ENCODE data around the gene CDC42BPG. TPM values are rescaled to one million over a fixed set of nuclear protein-coding genes. Genes with fewer than 3 reads are reported as not detected.

The CDC42BPG gene
- total and polyA plus RNA-seq, 2 of the 8 experiments (the other 6 are each of a cell fraction or from before 2014, with no cell fraction given) = 3.7 to 10.6 TPM

DNA sequence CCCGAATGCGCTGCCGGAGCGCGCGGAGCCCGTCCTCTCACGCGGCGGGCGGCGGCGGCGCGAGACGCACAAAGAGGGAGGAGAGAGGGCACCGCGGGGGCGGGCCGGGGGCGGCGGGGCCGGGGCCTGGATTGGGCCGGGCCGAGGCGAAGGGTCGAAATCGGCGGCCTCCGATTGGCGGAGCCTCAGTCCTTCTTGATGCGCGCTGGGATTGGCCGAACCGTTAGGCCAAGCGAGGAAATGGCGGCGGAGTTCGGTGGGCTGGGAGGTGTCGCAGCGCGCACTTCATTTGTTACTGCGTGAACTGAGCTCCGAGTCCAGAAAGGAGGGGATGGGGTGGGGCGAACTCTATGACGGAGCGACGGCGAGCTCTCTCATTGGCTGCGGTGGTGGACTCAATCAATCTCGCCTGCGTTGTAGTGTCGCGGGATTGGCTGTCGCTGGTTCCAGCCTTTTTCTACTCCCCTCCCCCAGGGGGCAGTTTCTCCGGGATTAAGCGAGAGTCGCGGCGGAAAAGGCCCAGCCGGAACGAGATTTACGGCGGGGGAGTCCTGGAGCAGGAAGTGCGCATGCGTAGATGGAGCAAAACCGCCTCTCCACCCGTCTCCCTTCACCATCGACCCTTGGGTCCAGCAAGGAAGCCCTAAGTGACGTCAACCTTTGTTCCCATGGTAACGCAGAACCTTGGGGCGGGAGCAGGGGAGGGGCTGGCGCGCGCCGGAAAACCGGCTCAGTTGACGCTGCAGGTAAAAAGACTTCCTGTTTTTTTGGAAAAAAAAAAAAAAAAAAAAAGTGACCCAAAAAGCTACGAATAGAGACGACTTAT, 65.8 kb downstream of the CDC42BPG start, which contains the start of gene SF1 (continued):
- TF ChIP-seq, protein P1, sequence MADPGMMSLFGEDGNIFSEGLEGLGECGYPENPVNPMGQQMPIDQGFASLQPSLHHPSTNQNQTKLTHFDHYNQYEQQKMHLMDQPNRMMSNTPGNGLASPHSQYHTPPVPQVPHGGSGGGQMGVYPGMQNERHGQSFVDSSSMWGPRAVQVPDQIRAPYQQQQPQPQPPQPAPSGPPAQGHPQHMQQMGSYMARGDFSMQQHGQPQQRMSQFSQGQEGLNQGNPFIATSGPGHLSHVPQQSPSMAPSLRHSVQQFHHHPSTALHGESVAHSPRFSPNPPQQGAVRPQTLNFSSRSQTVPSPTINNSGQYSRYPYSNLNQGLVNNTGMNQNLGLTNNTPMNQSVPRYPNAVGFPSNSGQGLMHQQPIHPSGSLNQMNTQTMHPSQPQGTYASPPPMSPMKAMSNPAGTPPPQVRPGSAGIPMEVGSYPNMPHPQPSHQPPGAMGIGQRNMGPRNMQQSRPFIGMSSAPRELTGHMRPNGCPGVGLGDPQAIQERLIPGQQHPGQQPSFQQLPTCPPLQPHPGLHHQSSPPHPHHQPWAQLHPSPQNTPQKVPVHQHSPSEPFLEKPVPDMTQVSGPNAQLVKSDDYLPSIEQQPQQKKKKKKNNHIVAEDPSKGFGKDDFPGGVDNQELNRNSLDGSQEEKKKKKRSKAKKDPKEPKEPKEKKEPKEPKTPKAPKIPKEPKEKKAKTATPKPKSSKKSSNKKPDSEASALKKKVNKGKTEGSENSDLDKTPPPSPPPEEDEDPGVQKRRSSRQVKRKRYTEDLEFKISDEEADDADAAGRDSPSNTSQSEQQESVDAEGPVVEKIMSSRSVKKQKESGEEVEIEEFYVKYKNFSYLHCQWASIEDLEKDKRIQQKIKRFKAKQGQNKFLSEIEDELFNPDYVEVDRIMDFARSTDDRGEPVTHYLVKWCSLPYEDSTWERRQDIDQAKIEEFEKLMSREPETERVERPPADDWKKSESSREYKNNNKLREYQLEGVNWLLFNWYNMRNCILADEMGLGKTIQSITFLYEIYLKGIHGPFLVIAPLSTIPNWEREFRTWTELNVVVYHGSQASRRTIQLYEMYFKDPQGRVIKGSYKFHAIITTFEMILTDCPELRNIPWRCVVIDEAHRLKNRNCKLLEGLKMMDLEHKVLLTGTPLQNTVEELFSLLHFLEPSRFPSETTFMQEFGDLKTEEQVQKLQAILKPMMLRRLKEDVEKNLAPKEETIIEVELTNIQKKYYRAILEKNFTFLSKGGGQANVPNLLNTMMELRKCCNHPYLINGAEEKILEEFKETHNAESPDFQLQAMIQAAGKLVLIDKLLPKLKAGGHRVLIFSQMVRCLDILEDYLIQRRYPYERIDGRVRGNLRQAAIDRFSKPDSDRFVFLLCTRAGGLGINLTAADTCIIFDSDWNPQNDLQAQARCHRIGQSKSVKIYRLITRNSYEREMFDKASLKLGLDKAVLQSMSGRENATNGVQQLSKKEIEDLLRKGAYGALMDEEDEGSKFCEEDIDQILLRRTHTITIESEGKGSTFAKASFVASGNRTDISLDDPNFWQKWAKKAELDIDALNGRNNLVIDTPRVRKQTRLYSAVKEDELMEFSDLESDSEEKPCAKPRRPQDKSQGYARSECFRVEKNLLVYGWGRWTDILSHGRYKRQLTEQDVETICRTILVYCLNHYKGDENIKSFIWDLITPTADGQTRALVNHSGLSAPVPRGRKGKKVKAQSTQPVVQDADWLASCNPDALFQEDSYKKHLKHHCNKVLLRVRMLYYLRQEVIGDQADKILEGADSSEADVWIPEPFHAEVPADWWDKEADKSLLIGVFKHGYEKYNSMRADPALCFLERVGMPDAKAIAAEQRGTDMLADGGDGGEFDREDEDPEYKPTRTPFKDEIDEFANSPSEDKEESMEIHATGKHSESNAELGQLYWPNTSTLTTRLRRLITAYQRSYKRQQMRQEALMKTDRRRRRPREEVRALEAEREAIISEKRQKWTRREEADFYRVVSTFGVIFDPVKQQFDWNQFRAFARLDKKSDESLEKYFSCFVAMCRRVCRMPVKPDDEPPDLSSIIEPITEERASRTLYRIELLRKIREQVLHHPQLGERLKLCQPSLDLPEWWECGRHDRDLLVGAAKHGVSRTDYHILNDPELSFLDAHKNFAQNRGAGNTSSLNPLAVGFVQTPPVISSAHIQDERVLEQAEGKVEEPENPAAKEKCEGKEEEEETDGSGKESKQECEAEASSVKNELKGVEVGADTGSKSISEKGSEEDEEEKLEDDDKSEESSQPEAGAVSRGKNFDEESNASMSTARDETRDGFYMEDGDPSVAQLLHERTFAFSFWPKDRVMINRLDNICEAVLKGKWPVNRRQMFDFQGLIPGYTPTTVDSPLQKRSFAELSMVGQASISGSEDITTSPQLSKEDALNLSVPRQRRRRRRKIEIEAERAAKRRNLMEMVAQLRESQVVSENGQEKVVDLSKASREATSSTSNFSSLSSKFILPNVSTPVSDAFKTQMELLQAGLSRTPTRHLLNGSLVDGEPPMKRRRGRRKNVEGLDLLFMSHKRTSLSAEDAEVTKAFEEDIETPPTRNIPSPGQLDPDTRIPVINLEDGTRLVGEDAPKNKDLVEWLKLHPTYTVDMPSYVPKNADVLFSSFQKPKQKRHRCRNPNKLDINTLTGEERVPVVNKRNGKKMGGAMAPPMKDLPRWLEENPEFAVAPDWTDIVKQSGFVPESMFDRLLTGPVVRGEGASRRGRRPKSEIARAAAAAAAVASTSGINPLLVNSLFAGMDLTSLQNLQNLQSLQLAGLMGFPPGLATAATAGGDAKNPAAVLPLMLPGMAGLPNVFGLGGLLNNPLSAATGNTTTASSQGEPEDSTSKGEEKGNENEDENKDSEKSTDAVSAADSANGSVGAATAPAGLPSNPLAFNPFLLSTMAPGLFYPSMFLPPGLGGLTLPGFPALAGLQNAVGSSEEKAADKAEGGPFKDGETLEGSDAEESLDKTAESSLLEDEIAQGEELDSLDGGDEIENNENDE (IDR thresholded peaks at IDR 0.05; ENCODE audit: insufficient replicate concordance, low read length) = no peak
- no peak for TF ChIP-seq TCF12 (IDR thresholded peaks at IDR 0.05; ENCODE audit: low read depth, low read length)
- no peak for TF ChIP-seq JUN (IDR thresholded peaks at IDR 0.05; ENCODE audit: low read depth, low read length)
- TF ChIP-seq POLR2A (IDR thresholded peaks at IDR 0.05; ENCODE audit: control extremely low read depth in 1 of 2, low read depth in 2 of 2, low read length in 2 of 2) = peak; percentile 93 to 94
- TF ChIP-seq HDAC2 (IDR thresholded peaks at IDR 0.05; ENCODE audit: borderline replicate concordance in 1 of 2, low read depth in 2 of 2, low read length in 2 of 2) = no peak
